Stimulated activated memory B cell treated with anti-CD40 and anti-IgM and Interleukin-4, amounts not matched to agents 10 μg/mL and 1 μg/mL and 100 μg/mL, for 72 hours (primary cell): ENCODE data around the gene STK36.

Experiments
- ATAC-seq: fragments of 150-1000 bp; cut with Tn5 transposase; 2 replicates; pipeline ENCODE4 v1.10.0; 2021
- H3K27ac Mint-ChIP-seq: one replicate; pipeline ENCODE4 v1.8.0; 2022; ENCODE audit warnings: mild to moderate bottlenecking, mixed read lengths
- H3K27me3 Mint-ChIP-seq: one replicate; pipeline ENCODE4 v1.8.0; 2022; ENCODE audit warnings: mixed read lengths
- H3K36me3 Mint-ChIP-seq: one replicate; pipeline ENCODE4 v1.8.0; 2022; ENCODE audit warnings: mixed read lengths
- H3K4me1 Mint-ChIP-seq: one replicate; pipeline ENCODE4 v1.8.0; 2022; ENCODE audit warnings: mixed read lengths
- H3K4me3 Mint-ChIP-seq: one replicate; pipeline ENCODE4 v1.8.0; 2022; ENCODE audit warnings: mild to moderate bottlenecking, moderate library complexity, mixed read lengths
- H3K9me3 Mint-ChIP-seq: one replicate; pipeline ENCODE4 v1.8.0; 2022; ENCODE audit warnings: mixed read lengths

The STK36 gene, protein sequence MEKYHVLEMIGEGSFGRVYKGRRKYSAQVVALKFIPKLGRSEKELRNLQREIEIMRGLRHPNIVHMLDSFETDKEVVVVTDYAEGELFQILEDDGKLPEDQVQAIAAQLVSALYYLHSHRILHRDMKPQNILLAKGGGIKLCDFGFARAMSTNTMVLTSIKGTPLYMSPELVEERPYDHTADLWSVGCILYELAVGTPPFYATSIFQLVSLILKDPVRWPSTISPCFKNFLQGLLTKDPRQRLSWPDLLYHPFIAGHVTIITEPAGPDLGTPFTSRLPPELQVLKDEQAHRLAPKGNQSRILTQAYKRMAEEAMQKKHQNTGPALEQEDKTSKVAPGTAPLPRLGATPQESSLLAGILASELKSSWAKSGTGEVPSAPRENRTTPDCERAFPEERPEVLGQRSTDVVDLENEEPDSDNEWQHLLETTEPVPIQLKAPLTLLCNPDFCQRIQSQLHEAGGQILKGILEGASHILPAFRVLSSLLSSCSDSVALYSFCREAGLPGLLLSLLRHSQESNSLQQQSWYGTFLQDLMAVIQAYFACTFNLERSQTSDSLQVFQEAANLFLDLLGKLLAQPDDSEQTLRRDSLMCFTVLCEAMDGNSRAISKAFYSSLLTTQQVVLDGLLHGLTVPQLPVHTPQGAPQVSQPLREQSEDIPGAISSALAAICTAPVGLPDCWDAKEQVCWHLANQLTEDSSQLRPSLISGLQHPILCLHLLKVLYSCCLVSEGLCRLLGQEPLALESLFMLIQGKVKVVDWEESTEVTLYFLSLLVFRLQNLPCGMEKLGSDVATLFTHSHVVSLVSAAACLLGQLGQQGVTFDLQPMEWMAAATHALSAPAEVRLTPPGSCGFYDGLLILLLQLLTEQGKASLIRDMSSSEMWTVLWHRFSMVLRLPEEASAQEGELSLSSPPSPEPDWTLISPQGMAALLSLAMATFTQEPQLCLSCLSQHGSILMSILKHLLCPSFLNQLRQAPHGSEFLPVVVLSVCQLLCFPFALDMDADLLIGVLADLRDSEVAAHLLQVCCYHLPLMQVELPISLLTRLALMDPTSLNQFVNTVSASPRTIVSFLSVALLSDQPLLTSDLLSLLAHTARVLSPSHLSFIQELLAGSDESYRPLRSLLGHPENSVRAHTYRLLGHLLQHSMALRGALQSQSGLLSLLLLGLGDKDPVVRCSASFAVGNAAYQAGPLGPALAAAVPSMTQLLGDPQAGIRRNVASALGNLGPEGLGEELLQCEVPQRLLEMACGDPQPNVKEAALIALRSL (N-terminal part only)

DNA sequence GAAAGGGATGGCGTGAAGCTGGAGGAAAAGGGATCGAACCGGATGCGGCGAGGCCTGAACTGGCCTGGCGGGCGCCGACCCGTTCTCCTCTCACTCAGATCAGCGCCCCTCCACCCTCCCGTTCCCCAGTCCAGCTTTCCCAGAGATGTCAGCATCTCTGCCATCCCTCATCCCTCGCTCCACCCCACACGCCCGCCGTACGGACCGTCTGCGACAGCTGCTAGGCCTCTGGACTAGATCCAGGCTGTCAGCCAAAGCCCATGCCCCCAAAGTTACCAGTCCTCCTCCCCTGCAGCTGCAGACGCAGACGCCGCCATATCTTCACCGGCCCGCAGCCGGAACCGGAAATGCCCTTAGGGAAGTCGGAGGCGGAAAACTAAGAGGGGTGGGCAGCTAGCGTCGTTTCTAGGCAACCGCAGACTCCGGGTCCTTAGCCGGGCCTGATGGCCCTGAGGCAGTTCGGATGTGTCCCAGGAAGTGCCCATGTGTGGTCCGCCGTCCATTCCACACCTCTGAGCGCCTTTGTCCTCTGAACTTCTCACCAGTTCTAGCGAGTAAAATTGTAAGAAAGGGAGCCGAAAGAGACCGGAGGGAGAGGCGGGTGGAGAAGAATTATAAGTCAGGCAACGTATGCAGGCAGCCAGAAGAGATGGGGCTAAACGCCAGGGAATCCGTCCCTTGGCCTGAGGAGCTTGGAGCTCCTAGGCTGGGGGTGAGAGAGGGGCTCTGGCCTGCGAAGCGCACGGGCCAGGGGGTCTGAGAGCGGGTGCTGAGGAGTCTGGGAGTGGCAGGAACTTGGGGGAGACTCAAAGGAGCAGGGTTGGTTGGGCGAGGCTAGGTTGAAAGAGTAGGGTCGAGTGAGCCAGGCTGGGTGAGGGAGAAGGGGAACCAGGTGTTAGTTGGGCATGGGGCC lies at the start of gene STK36, which contains the start of gene RNF25:
Gene STK36, plus strand, starts transcription at position 433 of the 913 bp plus-strand sequence. CDS start 744 bp downstream, outside the sequence.
Gene RNF25, minus strand, starts transcription at position 349 of the 913 bp plus-strand sequence. Its CDS starts 32 bp downstream, at position 317.
- Mint-ChIP-seq H3K36me3 (peaks cover 16% of the 10 kb centered on the region), H3K4me1 (peaks cover 24% of the 10 kb centered on the region), H3K27ac (peak within 1 kb of the TSS; percentile 96), H3K27me3 (no peaks in the 10 kb centered on the region), H3K4me3 (peak within 1 kb of the TSS; percentile 94), H3K9me3 (no peaks in the 10 kb centered on the region)
- ATAC-seq = peak; percentile 99

DNA sequence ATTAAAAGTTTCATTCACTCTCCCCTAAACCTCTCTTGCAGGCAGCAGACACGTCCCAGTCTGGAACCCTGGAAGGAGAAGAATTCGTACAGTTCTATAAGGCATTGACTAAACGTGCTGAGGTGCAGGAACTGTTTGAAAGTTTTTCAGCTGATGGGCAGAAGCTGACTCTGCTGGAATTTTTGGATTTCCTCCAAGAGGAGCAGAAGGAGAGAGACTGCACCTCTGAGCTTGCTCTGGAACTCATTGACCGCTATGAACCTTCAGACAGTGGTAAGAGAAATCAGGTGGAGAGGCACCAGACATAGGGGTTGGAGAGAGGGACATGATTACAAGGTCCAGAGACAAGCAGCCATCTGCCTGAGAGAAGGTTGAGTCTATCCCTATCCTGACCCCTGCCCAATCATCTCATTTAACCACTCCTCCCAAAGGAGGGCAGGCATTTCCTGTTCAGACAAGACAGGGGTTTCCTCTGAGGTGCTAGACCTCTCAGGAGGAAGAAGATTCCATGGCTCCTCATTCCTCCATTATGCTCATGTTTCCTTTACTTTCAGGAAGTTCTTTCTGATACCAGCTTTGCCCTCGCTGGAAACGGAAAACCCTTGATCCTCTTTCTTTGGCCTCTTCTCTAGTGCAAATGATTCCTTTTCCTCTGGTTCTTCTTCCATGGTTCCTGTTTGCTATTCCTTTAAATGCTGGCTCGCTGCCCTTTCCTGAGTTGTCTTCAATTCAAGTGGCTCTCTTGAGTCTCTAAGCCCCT lies 49.1 kb upstream of the STK36 start:
- Mint-ChIP-seq H3K9me3 (no peaks in the 10 kb centered on the region), H3K4me1 (peaks cover 8% of the 10 kb centered on the region), H3K27ac (no peak overlapping the region), H3K36me3 (no peaks in the 10 kb centered on the region), H3K4me3 (no peak overlapping the region), H3K27me3 (no peaks in the 10 kb centered on the region)
- ATAC-seq = no peak

DNA sequence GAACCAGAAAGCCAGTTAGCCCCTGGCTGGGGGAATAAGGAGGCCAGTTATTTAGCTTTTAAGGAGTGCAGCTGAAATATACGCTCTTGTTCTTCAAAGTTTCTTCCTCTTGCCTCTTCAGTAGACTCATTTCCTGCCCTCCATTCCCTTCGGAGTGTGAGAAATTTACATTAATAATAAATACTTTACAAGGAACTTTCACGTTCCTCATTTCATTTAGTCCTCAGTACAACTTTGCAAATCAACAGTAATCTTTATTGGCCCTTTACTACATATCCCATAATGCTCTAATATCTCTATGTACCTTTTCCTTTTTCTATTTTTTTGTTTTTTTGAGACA lies 48.5 kb upstream of the STK36 start:
- no peak for ATAC-seq
- H3K9me3 Mint-ChIP-seq = no peaks in the 10 kb centered on the region
- H3K27ac Mint-ChIP-seq = no peak overlapping the region
- peaks cover 8% of the 10 kb centered on the region for H3K4me1 Mint-ChIP-seq
- H3K27me3 Mint-ChIP-seq = no peaks in the 10 kb centered on the region
- H3K36me3 Mint-ChIP-seq = no peaks in the 10 kb centered on the region
- no peak overlapping the region for H3K4me3 Mint-ChIP-seq

DNA sequence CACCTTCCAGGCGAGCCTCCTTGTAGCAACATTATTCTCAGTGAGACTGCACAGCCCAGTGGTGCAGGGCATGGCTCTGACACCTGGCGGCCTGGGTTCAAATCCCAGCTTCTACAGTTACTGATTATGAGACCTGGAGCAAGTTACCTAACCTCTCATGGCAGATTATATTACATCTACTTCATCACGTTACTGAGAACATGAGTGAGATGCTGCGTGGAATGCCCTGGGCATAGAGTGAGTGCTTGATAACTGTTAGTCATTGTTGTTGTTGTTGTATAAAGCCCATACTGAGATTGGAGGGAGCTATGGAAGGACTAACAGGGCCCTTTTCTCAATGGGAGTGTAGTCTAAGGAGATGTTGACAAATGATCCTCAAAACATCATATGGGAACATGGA lies 45.5 kb upstream of the STK36 start:
- H3K27me3 Mint-ChIP-seq = no peaks in the 10 kb centered on the region

DNA sequence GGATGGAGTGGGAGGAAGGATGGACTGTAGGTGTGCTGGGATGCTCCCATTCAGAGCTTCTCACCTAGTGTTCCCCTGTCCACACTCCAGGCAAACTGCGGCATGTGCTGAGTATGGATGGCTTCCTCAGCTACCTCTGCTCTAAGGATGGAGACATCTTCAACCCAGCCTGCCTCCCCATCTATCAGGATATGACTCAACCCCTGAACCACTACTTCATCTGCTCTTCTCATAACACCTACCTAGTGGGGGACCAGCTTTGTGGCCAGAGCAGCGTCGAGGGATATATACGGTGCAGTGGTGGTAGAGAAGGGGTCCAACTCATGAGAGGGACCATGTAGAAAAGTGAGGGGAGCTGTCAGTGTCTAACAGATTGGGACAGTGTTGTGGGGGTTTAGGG lies 43.9 kb upstream of the STK36 start:
- Mint-ChIP-seq H3K27ac (no peak overlapping the region), H3K36me3 (peaks cover 5% of the 10 kb centered on the region), H3K9me3 (no peaks in the 10 kb centered on the region), H3K4me3 (no peak overlapping the region), H3K27me3 (no peaks in the 10 kb centered on the region), H3K4me1 (peaks cover 5% of the 10 kb centered on the region)
- no peak for ATAC-seq

More for the DNA sequence above, 45.5 kb upstream of the STK36 start:
- Mint-ChIP-seq H3K27ac (no peak overlapping the region), H3K9me3 (no peaks in the 10 kb centered on the region), H3K4me3 (no peak overlapping the region), H3K4me1 (peaks cover 8% of the 10 kb centered on the region), H3K36me3 (no peaks in the 10 kb centered on the region)
- ATAC-seq = no peak

DNA sequence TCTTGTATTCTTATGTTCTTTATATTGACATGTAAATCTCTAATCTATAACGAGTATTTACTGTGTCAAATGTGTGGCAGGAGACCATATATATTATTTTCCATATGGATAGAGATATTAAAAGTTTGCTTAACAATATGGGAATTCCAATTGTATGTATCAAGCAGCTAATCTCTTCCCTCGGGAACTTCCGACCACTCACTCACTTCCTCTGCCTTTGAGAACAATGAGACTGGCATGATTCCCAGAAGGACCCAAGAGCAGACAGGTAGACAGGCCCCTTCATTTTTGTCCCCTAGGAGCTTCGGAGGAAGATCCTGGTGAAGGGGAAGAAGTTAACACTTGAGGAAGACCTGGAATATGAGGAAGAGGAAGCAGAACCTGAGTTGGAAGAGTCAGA lies 40.0 kb upstream of the STK36 start:
- no peaks in the 10 kb centered on the region for H3K27me3 Mint-ChIP-seq
- no peaks in the 10 kb centered on the region for H3K4me1 Mint-ChIP-seq
- H3K9me3 Mint-ChIP-seq = no peaks in the 10 kb centered on the region
- no peak overlapping the region for H3K27ac Mint-ChIP-seq
- peaks cover 23% of the 10 kb centered on the region for H3K36me3 Mint-ChIP-seq
- ATAC-seq = no peak
- no peak overlapping the region for H3K4me3 Mint-ChIP-seq

DNA sequence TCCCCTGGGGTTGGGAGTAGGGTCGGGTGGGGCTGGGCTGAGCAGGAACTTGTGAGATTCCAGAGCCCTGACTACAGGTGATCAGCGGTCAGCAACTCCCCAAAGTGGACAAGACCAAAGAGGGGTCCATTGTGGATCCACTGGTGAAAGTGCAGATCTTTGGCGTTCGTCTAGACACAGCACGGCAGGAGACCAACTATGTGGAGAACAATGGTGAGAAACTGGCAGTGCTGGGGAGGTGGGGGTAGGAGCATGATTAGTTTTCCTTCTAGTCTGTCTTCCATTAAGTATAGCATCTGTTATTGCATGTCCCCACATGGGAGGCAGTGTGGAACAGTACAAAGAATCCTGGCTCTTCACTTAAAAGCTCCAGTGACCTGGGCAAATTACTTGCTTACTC lies 36.2 kb upstream of the STK36 start:
- no peak overlapping the region for H3K4me3 Mint-ChIP-seq
- H3K27me3 Mint-ChIP-seq = no peaks in the 10 kb centered on the region
- no peaks in the 10 kb centered on the region for H3K4me1 Mint-ChIP-seq
- H3K27ac Mint-ChIP-seq = no peak overlapping the region
- H3K36me3 Mint-ChIP-seq = peaks cover 50% of the 10 kb centered on the region
- H3K9me3 Mint-ChIP-seq = no peaks in the 10 kb centered on the region
- ATAC-seq = no peak

DNA sequence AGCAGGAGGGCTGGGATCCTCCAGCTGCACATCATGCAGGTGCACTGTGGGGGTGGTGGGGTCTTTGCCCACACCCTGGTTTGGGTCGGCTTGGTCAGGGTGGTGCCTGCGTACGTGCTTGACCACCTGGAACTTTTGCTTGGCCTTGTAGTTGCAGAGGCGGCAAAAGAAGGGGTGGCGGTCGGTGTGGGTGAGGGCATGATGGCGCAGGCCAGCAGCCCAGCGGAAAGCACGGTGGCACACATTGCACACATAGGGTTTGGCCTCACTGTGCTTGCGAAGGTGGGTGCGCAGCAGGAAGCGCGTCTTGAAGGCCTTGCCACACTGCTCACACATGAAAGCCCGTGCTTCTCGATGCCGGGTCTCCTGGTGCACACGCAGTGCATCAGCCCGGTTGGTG lies 33.5 kb upstream of the STK36 start:
- no peaks in the 10 kb centered on the region for H3K27me3 Mint-ChIP-seq

DNA sequence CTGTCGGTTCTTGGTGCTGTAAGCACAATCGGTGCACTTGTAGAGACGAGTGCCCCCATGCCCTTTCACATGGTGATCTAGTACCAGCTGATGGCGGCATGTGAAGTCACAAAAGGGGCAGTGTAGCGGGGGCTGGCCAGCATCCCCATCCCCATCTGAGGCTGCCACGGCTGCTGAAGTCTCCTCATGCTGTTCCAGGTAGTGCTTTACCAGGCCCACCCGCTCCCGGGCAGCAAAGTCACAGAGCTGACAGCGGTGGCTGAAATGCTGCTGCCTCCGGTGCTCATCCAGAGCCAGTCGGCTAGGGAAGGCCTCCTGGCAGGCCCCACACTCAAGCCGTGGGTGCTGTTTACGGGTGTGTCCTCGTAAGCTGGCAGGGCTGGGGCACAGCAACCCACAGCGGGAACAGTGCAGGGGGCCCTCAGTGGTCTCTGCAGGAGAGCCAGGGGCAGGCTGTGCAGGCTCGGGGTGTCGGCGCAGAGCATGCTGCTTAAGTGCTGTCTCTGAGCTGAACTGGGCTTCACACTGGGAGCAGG lies 29.7 kb upstream of the STK36 start:
- Mint-ChIP-seq H3K27me3 (no peaks in the 10 kb centered on the region), H3K4me3 (no peak overlapping the region), H3K36me3 (peaks cover 56% of the 10 kb centered on the region), H3K9me3 (no peaks in the 10 kb centered on the region), H3K27ac (no peak overlapping the region), H3K4me1 (no peaks in the 10 kb centered on the region)
- ATAC-seq = no peak

More for the DNA sequence above, 33.5 kb upstream of the STK36 start:
- Mint-ChIP-seq H3K36me3 (peaks cover 60% of the 10 kb centered on the region), H3K4me1 (no peaks in the 10 kb centered on the region), H3K9me3 (no peaks in the 10 kb centered on the region), H3K4me3 (no peak overlapping the region), H3K27ac (no peak overlapping the region)
- ATAC-seq = no peak

DNA sequence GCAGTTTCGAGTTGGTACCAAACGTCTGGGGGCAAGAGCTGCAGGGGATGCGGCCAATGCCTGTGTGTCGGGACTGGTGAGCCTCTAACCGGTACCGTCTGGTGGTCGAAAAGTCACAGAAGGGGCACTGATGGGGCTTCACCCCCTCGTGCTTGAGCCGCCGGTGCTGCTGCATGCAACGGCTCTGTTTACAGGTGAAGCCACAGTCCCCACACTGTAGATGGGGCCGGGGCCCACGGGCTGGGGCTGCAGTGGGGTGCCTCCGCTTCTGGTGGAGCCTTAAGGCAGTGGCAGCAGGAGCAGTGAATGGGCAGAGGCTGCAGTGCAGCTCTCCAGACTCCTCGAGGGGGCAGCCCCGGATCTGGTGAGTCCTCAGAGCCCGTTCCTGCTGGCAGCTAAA lies 29.1 kb upstream of the STK36 start:
- Mint-ChIP-seq H3K4me3 (no peak overlapping the region), H3K4me1 (no peaks in the 10 kb centered on the region), H3K9me3 (no peaks in the 10 kb centered on the region), H3K27me3 (no peaks in the 10 kb centered on the region), H3K27ac (no peak overlapping the region), H3K36me3 (peaks cover 53% of the 10 kb centered on the region)
- no peak for ATAC-seq

DNA sequence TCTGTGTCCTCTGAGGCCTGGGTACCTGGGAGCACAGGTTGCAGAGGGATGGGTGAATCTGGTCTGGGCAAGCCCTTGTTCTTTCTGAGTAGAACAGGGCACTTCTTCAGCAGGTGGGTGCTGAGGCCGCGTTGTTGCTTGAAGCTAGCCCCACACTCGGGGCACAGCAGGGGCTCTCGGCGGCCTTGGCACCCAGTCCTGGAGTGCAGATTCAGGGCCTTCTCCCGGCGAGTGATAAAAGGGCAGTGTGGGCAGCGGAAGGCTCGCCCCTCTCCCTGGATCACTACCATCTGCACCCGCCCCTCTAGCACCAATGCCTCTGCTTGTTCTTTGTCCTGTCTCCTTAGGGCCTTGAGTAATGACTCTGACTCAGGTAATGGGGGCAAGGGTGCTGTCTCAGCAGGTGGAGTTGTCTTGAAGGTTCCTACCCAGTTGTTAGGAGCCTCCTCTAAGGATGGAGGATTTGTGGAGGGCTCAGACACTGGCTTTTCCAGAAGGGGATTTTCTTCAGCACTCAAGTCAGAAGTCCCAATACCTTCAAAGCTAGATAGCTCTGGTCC lies 28.1 kb upstream of the STK36 start:
- no peak for ATAC-seq
- no peak overlapping the region for H3K4me3 Mint-ChIP-seq
- peaks cover 8% of the 10 kb centered on the region for H3K4me1 Mint-ChIP-seq
- no peaks in the 10 kb centered on the region for H3K9me3 Mint-ChIP-seq
- peaks cover 54% of the 10 kb centered on the region for H3K36me3 Mint-ChIP-seq
- H3K27me3 Mint-ChIP-seq = no peaks in the 10 kb centered on the region
- peak overlapping the region; percentile 63 for H3K27ac Mint-ChIP-seq

DNA sequence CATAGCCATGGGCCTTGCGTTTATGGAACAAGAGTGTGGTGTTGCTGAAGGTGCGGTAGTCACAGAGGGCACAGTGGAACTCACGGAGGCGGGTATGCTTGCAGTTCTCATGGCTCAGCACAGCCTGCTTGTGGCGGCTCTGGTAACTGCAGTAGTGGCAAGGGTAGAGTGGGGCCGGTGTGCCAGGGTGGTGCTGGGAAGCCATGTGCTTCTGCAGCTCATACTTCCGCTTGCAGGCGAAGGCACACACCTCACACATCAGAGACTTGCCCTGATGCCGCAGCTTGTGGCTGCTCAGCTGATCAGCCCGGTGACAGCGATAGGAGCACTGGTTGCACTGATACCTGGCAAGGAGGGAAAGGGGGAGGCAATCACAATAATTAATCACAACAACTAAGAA lies 27.2 kb upstream of the STK36 start:
- H3K27ac Mint-ChIP-seq = peak overlapping the region; percentile 63
- peaks cover 9% of the 10 kb centered on the region for H3K4me1 Mint-ChIP-seq
- H3K9me3 Mint-ChIP-seq = no peaks in the 10 kb centered on the region
- H3K4me3 Mint-ChIP-seq = no peak overlapping the region
- H3K36me3 Mint-ChIP-seq = peaks cover 53% of the 10 kb centered on the region
- H3K27me3 Mint-ChIP-seq = no peaks in the 10 kb centered on the region
- no peak for ATAC-seq

DNA sequence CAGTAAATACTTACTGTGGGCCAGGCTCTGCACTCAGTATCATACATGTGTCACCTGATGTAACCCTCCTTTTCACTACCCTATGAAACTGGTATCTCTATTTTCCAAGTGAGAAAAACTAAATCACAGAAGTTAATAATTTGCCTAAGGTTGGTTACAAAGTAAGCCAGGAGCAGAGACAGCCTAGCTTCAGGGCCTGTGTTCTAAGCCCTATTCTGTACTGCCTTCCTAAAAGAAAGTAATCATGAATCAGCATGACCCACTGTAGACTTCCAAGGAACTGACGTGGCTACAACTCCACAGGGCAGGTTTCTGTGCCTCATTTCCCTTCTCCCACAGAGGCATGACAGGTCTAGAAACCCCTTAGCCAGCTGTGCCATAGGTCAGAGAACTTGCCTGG lies 26.8 kb upstream of the STK36 start:
- Mint-ChIP-seq H3K4me1 (peaks cover 9% of the 10 kb centered on the region), H3K27ac (peak overlapping the region; percentile 63), H3K27me3 (no peaks in the 10 kb centered on the region), H3K9me3 (no peaks in the 10 kb centered on the region), H3K4me3 (no peak overlapping the region), H3K36me3 (peaks cover 55% of the 10 kb centered on the region)
- ATAC-seq = peak; percentile 53
